ENCODE measurements around the gene CCM2.

GRCh38 chr7:45048748-45049147 is 48.7 kb downstream of the CCM2 start:
- TF ChIP-seq POLR2A (IDR thresholded peaks at IDR 0.05) (no peak), CTCF (IDR thresholded peaks at IDR 0.05 in 8 of 11, conservative IDR thresholded peaks at IDR 0.05 in 3 of 11) (no peak)
